Epidermal melanocyte (primary cell): ENCODE results near the gene ZNF608.

ENCODE experiments used
- DNase-seq: peaks from one replicate; pipeline ENCODE4 v3.0.0; 2011; ENCODE audit warnings: low spot score; ENCODE audit not compliant: insufficient read length

The ZNF608 gene

GRCh38 chr5:124738681-124739633 is 7.5 kb downstream of the ZNF608 start:
- DNase-seq = no peak

GRCh38 chr5:124737651-124738050 is 8.8 kb downstream of the ZNF608 start:
- DNase-seq = no peak

DNA sequence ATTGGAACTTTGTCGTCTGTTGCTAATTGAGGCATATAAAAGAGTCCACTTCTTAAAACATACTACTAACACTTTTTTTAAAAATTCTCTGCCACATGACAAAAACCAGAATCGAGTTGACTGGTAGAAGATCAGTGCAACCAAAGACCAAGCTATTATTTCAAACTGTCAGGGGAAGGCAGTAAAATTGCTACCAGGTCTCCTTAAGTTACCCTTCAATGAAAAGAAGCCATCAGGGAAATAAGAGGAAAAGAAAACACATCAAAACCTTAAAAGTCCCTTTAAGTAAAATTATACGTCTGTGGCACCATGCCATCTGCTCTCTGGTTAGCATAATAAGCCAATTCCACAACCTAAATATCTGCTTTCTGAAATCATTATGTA is 9.6 kb downstream of the ZNF608 start:
- DNase-seq = no peak

GRCh38 chr5:124736082-124736804 is 10.2 kb downstream of the ZNF608 start:
- peak; percentile 49 for DNase-seq

DNA sequence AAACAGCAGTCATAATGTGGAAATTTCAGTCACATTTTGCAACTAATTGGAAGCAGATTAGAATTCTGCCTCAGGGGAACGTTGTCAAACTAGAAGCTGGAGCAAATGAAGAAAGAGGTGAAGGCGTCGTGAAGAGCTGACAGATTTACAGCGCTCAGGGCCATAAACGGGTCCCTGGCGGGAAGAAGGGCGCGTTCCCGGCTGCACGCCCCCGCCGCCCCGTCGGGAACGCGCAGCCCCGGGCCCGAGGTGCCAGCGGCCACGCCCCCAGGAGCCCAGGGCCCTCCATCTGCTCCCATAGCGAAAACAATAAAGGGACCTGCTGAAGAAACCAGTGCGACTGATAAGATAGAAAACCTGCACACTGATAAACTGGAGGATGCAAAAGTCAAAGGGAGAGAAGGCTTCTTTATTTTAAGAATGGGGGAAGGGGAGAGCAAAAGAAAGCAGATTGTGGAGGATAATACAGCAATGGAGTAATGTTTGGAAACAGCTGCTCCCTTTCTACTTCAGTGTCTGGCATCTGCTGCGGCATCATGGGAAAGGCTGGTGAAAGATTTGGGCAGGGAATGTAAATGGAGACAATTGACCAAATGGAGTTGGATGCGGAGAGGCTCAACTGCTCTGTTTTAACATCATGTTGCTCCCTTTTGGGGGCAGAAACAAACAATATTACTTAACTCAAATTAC is 11.1 kb downstream of the ZNF608 start:
- no peak for DNase-seq

- no peak for DNase-seq
Measured at GRCh38 chr5:124734574-124735168, 11.8 kb downstream of the ZNF608 start.

DNA sequence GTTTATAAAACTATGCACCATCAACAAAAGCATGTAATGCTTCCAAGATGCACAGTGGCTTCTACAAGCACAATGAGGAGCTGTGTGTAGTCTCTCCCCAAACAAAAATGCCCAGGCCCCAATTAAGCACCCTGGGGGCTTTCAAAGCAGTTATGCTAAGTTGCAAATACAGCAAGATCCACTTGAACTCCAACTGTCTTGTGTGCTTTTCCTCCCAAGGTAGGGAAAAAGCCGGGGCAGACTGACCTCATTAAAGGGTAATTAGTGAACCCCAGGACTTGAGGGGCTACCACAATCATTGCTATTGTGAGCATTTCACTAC is 13.1 kb downstream of the ZNF608 start:
- DNase-seq = no peak

DNA sequence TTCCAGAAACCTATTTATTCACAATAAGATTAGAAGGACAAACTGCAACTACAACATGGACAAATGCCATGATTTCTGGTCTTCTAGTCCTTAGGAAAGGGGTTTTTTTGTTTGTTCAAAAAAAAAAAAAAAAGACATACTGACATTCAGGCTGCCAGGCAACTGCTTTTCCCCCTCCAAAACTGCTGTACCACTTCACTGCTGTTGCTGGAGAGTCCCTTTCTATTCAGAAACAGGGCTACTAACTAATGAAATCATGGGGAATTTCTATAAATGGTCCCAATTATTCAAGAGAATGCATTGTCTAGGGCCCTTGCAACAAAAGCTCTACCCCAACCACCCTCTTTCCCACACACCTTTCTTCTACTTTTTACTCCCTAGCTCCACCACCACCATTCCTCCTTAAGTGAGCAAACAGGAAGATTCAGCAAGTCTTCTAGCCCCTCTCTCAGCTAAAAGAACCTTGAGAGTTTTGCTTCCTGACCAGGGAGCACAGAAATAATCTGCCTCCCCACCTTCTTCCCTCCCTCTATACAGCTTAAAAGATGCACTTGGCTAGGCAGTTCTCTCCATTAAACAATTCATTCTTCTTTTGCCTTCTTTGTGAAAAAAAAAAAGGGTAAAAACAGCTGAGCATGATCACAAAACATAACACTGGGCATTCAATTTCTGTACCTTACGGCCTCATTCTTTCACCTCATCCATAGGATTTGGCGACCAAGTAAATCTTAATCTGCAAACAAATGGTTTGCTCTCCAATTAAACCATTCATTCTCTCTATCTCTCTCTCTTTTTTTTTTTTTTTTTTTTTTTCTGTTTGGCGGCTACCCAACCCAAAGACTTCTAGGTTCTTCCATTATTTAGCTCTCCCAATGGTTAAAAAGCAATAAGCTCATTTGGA is 13.8 kb downstream of the ZNF608 start:
- no peak for DNase-seq

DNA sequence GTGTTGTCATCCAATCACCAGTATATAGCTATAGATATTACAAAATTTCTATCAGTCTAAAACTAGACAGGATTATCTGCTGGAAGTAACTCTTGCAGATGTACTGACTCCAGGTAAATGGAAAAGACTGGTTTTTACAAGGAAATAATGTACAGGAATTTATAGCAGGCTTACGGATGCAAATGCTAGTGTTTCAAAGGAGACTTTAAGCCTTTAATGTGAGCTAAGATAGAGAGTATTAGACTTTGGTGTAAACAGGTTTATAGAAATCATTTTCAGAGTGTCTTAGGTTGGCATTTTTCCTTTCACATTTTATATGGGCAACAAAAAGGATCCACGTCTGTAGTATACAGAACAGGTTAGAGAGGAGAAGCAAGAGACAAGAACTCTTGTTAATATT is 16.1 kb downstream of the ZNF608 start:
- no peak for DNase-seq

GRCh38 chr5:124729720-124730359 is 16.6 kb downstream of the ZNF608 start:
- DNase-seq = peak; percentile 40

DNA sequence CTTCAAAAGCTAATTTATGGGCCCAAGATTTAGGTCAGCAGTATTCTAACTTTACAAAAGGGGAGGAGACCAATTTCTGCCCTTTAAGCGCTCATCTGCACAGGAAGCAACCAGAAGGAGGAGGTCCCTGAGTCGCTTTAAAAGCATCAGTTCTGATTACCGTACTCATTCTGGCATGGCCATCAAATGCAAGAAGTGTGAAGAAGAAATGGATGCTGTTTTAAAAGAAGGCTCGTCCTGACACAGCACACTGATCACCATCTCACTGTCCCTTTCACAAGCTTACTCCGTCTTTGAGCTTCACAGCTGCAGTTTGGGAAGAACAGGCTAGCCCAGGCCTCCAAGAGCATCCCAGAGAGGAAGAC is 17.5 kb downstream of the ZNF608 start:
- no peak for DNase-seq

DNA sequence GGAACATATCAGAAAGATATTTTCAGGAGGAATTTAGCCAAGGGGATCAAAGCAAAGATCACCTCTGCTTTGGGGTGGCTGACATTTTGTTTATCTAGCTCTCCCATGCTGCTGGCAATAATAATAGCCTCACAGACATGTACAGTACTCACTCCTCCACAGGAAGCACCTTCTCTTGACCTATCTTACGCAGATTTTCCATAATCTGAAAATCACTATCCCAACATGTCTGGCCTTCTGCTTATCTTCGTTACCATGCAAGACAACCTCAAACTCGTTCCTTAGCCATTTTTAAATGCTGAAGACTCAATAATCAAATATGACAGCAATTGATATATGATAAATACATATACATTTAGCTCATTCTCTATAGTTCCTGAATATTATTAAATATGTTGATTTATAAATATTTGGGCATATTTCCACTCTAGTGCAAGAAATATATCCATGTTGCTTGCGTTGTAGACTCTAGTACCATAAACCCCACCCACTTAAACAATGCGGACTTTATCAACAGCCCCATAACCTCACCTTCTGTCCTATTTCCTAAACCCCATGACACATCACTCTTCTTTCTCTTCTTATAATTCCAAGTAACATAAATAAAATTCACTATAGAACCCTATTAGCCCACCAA is 18.0 kb downstream of the ZNF608 start:
- no peak for DNase-seq

- DNase-seq = no peak
Measured at GRCh38 chr5:124726631-124727362, 19.6 kb downstream of the ZNF608 start.

GRCh38 chr5:124725622-124726258 is 20.7 kb downstream of the ZNF608 start:
- DNase-seq = no peak

GRCh38 chr5:124725040-124725434 is 21.4 kb downstream of the ZNF608 start:
- no peak for DNase-seq

- DNase-seq = no peak
Measured at GRCh38 chr5:124724357-124725039, 21.9 kb downstream of the ZNF608 start.

DNA sequence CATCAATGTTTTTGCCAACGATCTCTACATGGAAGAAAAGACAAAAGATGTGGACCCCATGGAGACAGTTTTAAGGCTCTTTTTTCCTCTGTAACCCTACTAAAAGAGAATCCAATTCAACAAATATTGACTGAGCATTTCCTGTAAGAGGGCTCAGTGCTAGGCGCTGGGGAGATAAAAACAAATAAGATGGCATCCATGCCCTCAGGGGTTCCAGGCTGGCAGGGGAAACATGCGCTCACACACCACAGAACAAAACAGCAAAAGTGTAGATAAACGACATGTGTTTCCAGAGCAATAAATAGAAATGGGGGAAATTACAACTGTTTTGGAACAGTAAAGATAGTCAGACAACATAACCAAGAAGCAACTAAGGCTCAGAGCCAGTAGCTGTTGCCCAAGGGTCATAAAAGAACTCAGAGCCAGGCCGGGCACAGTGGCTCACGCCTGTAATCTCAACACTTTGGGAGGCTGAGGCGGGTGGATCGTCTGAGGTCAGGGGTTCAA is 25.2 kb downstream of the ZNF608 start:
- no peak for DNase-seq

DNA sequence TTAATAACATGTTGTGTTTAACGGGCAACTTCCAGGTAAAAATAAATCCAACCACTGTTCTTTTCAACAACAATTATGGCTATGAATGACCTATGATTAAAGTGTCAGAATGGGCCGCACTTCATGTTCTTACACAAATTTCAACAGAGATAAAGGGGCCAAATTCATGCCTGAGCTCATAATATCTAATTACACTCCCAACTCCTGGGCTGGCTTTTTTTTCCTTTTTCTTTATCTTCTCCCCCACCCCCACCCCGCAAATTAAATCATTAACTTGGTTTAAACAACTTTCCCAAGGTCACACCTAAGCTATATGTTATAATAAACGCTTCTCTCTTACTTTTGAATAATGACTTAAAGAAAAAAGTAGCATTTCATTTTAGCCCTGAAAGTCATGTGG is 25.8 kb downstream of the ZNF608 start:
- no peak for DNase-seq
